Brain microvascular endothelial cell (primary cell): ENCODE data around the gene LSM8.

Experiments
- DNase-seq: peaks from one replicate; pipeline ENCODE4 v3.0.0-alpha.2; 2020
- H3K27ac ChIP-seq: fragments of 250-450 bp; sonication (Bioruptor Pico); 2 replicates; pipeline ENCODE4 v1.5.1; 2020; ENCODE audit warnings: mild to moderate bottlenecking, moderate library complexity
- H3K27me3 ChIP-seq: fragments of 250-450 bp; sonication (Bioruptor Pico); replicated peaks from 2 replicates; pipeline ENCODE4 v1.5.1; 2020; ENCODE audit warnings: mild to moderate bottlenecking
- H3K36me3 ChIP-seq: fragments of 250-450 bp; sonication (Bioruptor Pico); replicated peaks from 2 replicates; pipeline ENCODE4 v1.5.1; 2020; ENCODE audit warnings: mild to moderate bottlenecking
- H3K4me3 ChIP-seq: 2 replicates; pipeline ENCODE4 v1.5.1; 2011; ENCODE audit warnings: low read depth, mild to moderate bottlenecking, control low read depth, low read length, moderate library complexity
- CTCF ChIP-seq: IDR thresholded peaks from 2 replicates; pipeline ENCODE4 v1.5.1; 2011; ENCODE audit warnings: low read depth, mild to moderate bottlenecking, moderate library complexity, low read length, control low read depth, inconsistent platforms; ENCODE audit errors: missing control alignments
- in situ Hi-C: cut with HindIII; loops from 2 replicates; pipeline ENCODE4 v1.10.0; 2017; ENCODE audit warnings: low sequenced_read_pairs, low pct_ligation_motif_present

LSM8 gene

DNA sequence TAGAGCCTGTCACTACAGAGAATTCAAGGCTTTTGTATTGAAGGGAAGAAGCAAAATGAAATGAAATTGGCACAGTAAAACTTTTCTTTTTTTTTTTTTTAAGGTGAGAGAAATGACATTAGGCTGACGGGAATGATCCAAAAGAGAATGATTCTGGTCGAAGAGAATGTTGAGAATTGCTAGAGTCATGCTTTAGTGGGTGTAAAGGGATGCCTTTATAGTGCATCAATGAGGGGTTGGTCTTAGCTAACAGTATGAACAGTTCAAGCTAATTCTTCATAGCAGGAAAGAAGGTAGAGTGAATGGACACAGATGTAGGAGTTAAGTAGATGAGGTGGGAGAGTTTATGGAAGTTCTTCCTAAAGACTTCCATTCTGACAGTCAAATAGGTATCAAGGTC is 32.3 kb upstream of the LSM8 start:
- DNase-seq, result no peak

GRCh38 chr7:118152149-118152548 is 31.8 kb upstream of the LSM8 start:
- no peak for DNase-seq
- no peaks in the 10 kb centered on the region for H3K27me3 ChIP-seq
- TF ChIP-seq CTCF, result no peak
- in situ Hi-C loops, result no loop called here
- H3K36me3 ChIP-seq, result no peaks in the 10 kb centered on the region
- H3K4me3 ChIP-seq, result no peak overlapping the region
- no peak overlapping the region for H3K27ac ChIP-seq

More for the DNA sequence above, 32.3 kb upstream of the LSM8 start:
- Histone ChIP-seq H3K4me3 (no peak overlapping the region), H3K27me3 (no peaks in the 10 kb centered on the region), H3K36me3 (no peaks in the 10 kb centered on the region), H3K27ac (no peak overlapping the region)
- TF ChIP-seq CTCF, result no peak
- in situ Hi-C loops, result no loop called here

- no peak overlapping the region for H3K4me3 ChIP-seq
- H3K36me3 ChIP-seq, result no peaks in the 10 kb centered on the region
- H3K27me3 ChIP-seq, result no peaks in the 10 kb centered on the region
- H3K27ac ChIP-seq, result no peak overlapping the region
- TF ChIP-seq CTCF, result no peak
- in situ Hi-C loops, result no loop called here
- DNase-seq, result no peak
Observed at GRCh38 chr7:118152654-118153053, 31.3 kb upstream of the LSM8 start.

DNA sequence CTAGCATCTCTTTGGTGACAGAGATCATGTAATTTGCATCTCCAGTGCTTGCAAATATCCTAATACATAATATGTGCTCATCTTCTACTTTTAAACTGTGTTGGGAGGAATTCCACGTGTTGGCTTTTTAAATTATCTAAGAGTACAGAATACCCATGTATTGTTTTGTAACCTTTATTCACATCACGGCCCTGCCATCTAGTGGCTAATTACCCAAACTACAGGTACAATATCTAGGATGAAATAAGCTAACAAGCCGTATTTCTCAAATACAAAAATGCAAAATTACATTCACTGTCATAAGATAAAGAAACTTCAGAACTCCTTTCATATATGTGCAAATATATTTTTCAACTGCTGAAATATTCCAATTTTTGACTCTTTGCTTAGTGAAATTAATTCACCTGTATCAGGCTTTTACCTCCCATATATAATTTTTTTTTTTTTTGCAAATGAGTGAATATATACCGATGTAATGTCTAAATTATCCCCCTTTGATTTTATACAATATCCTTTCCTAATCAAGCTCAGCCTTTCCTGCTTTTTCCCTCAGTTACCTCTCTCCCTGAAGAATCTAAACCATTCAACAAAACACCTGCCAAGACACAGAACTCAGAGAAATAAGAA is 30.3 kb upstream of the LSM8 start:
- no peak overlapping the region for H3K27ac ChIP-seq
- no peaks in the 10 kb centered on the region for H3K36me3 ChIP-seq
- DNase-seq, result peak; percentile 50
- in situ Hi-C loops, result no loop called here
- peak; percentile 39 for TF ChIP-seq CTCF
- no peaks in the 10 kb centered on the region for H3K27me3 ChIP-seq
- H3K4me3 ChIP-seq, result no peak overlapping the region

DNA sequence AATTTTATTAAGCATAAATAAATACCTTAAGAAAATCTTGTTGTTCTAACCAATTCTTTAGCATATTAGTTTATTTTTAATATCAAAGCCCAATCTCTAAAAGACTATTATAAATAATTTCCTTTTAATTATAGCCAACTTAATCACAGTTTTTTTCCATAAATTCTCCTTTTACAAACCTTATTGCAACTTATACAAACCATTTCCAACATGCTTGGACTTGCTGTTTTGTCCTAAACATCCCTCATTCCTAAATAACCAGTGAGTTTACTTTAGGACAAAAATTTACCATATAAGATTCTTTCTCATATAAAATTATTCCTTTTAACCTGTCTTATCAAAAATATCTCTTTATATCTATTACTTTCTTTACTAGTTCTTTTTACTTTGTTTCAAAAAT is 25.2 kb upstream of the LSM8 start:
- no peaks in the 10 kb centered on the region for H3K36me3 ChIP-seq
- no peak for DNase-seq
- H3K27me3 ChIP-seq, result no peaks in the 10 kb centered on the region
- TF ChIP-seq CTCF, result no peak
- no peak overlapping the region for H3K27ac ChIP-seq
- in situ Hi-C loops, result no loop called here
- H3K4me3 ChIP-seq, result no peak overlapping the region

GRCh38 chr7:118169146-118169545 is 14.8 kb upstream of the LSM8 start:
- peak; percentile 22 for TF ChIP-seq CTCF
- in situ Hi-C loops, result no loop called here
- Histone ChIP-seq H3K36me3 (no peaks in the 10 kb centered on the region), H3K27ac (no peak overlapping the region), H3K27me3 (no peaks in the 10 kb centered on the region), H3K4me3 (no peak overlapping the region)
- DNase-seq, result peak; percentile 14
